H9 (cell line): Measurements from ENCODE around the gene BIVM. TPM values are rescaled to one million over a fixed set of nuclear protein-coding genes. Genes with fewer than 3 reads are reported as not detected.

Experiments
- DNase-seq: peaks from one replicate; pipeline ENCODE4 v3.0.0-alpha.2; 2017
- H2AFZ ChIP-seq: one replicate; pipeline ENCODE4 v1.6.1; 2013; ENCODE audit warnings: mild to moderate bottlenecking, low read length, control low read depth, moderate library complexity
- H2AK5ac ChIP-seq: 2 replicates; pipeline ENCODE4 v1.6.1; 2013; ENCODE audit warnings: low read length, control low read depth, mixed read lengths; ENCODE audit not compliant: insufficient read length
- H2BK120ac ChIP-seq: one replicate; pipeline ENCODE4 v1.6.1; 2013; ENCODE audit warnings: low read depth, mild to moderate bottlenecking, low read length, control low read depth, inconsistent platforms; ENCODE audit not compliant: poor library complexity, severe bottlenecking
- H2BK12ac ChIP-seq: 2 replicates; pipeline ENCODE4 v1.6.1; 2013; ENCODE audit warnings: low read length, control low read depth, mixed read lengths, low read depth; ENCODE audit not compliant: insufficient read length
- H2BK15ac ChIP-seq: 2 replicates; pipeline ENCODE4 v1.6.1; 2013; ENCODE audit warnings: low read depth, low read length, control low read depth
- H2BK20ac ChIP-seq: one replicate; pipeline ENCODE4 v1.6.1; 2013; ENCODE audit warnings: low read depth, mild to moderate bottlenecking, low read length, control low read depth, inconsistent platforms; ENCODE audit not compliant: poor library complexity, severe bottlenecking
- H2BK5ac ChIP-seq: 2 replicates; pipeline ENCODE4 v1.6.1; 2013; ENCODE audit warnings: low read length, control low read depth, mixed read lengths; ENCODE audit not compliant: insufficient read length
- H3K14ac ChIP-seq: 2 replicates; pipeline ENCODE4 v1.6.1; 2013; ENCODE audit warnings: low read length, control low read depth; ENCODE audit not compliant: insufficient read depth
- H3K18ac ChIP-seq: 2 replicates; pipeline ENCODE4 v1.6.1; 2013; ENCODE audit warnings: low read depth, mild to moderate bottlenecking, mixed read lengths, low read length, control low read depth; ENCODE audit not compliant: insufficient read length
- H3K23ac ChIP-seq: 2 replicates; pipeline ENCODE4 v1.6.1; 2013; ENCODE audit warnings: low read length, control low read depth, mixed read lengths, low read depth; ENCODE audit not compliant: insufficient read length
- H3K23me2 ChIP-seq: 2 replicates; pipeline ENCODE4 v1.6.1; 2013; ENCODE audit warnings: low read depth, mild to moderate bottlenecking, mixed read lengths, low read length, control low read depth; ENCODE audit not compliant: insufficient read length, poor library complexity, severe bottlenecking
- H3K27ac ChIP-seq: 2 replicates; pipeline ENCODE4 v1.5.1; 2013; ENCODE audit warnings: low read length, control low read depth, mixed read lengths, low read depth; ENCODE audit not compliant: insufficient read length
- H3K27me3 ChIP-seq: 2 replicates; pipeline ENCODE4 v1.6.1; 2013; ENCODE audit warnings: low read length, control low read depth, inconsistent platforms; ENCODE audit not compliant: insufficient read depth
- H3K4ac ChIP-seq: 2 replicates; pipeline ENCODE4 v1.6.1; 2013; ENCODE audit warnings: low read depth, mild to moderate bottlenecking, control low read depth, inconsistent platforms, low read length, moderate library complexity
- H3K4me1 ChIP-seq: 2 replicates; pipeline ENCODE4 v1.6.1; 2013; ENCODE audit warnings: low read length, control low read depth, inconsistent platforms; ENCODE audit not compliant: insufficient read depth
- H3K4me2 ChIP-seq: 2 replicates; pipeline ENCODE4 v1.6.1; 2013; ENCODE audit warnings: low read length, control low read depth, mixed read lengths; ENCODE audit not compliant: insufficient read length, insufficient read depth
- H3K56ac ChIP-seq: 2 replicates; pipeline ENCODE4 v1.6.1; 2013; ENCODE audit warnings: low read depth, mild to moderate bottlenecking, mixed read lengths, low read length, control low read depth; ENCODE audit not compliant: insufficient read length
- H3K79me1 ChIP-seq: 2 replicates; pipeline ENCODE4 v1.6.1; 2013; ENCODE audit warnings: low read depth, mild to moderate bottlenecking, moderate library complexity, low read length, control low read depth, inconsistent platforms; ENCODE audit not compliant: insufficient read depth, poor library complexity, severe bottlenecking
- H3K79me2 ChIP-seq: 2 replicates; pipeline ENCODE4 v1.6.1; 2013; ENCODE audit warnings: low read length, control low read depth, inconsistent platforms; ENCODE audit not compliant: insufficient read depth
- H3K9ac ChIP-seq: 2 replicates; pipeline ENCODE4 v1.6.1; 2013; ENCODE audit warnings: low read length, control low read depth, mixed read lengths; ENCODE audit not compliant: insufficient read length; ENCODE audit errors: extremely low read depth
- H3K9me3 ChIP-seq: one replicate; pipeline ENCODE4 v1.6.1; 2013; ENCODE audit warnings: low read depth, low read length, inconsistent platforms; ENCODE audit not compliant: control insufficient read depth
- H3T11ph ChIP-seq: one replicate; pipeline ENCODE4 v1.6.1; 2013; ENCODE audit warnings: mild to moderate bottlenecking, low read length, control low read depth, inconsistent platforms
- H4K20me1 ChIP-seq: one replicate; pipeline ENCODE4 v1.6.1; 2013; ENCODE audit not compliant: control insufficient read depth, insufficient read length, insufficient read depth
- H4K5ac ChIP-seq: 2 replicates; pipeline ENCODE4 v1.6.1; 2013; ENCODE audit warnings: low read depth, mild to moderate bottlenecking, mixed read lengths, low read length, control low read depth; ENCODE audit not compliant: insufficient read length
- H4K8ac ChIP-seq: replicated peaks from 2 replicates; pipeline ENCODE4 v1.6.1; 2013; ENCODE audit warnings: low read length, control low read depth, mixed read lengths, low read depth; ENCODE audit not compliant: insufficient read length
- H4K91ac ChIP-seq: 2 replicates; pipeline ENCODE4 v1.6.1; 2013; ENCODE audit warnings: low read depth, mild to moderate bottlenecking, moderate library complexity, mixed read lengths, low read length, control low read depth; ENCODE audit not compliant: insufficient read length
- H3K27ac Mint-ChIP-seq, 3 experiments: 2 replicates in 2 of 3; 3 replicates in 1 of 3; pipeline ENCODE4 v1.8.0; 2020 to 2021; ENCODE audit warnings: mixed read lengths in 3 of 3, mild to moderate bottlenecking in 1 of 3, moderate library complexity in 1 of 3
- H3K27me3 Mint-ChIP-seq: 2 replicates; pipeline ENCODE4 v1.8.0; 2021; ENCODE audit warnings: low read depth, mild to moderate bottlenecking, moderate library complexity, mixed read lengths
- H3K36me3 Mint-ChIP-seq, 3 experiments: 2 replicates in 2 of 3; 3 replicates in 1 of 3; pipeline ENCODE4 v1.8.0; 2020 to 2021; ENCODE audit warnings: low read depth in 3 of 3, mixed read lengths in 3 of 3; ENCODE audit not compliant: insufficient read depth in 1 of 3
- H3K4me1 Mint-ChIP-seq, 2 experiments: 2 replicates each; pipeline ENCODE4 v1.8.0; 2020; ENCODE audit warnings: mixed read lengths in 2 of 2
- H3K4me3 Mint-ChIP-seq, 2 experiments: 2 replicates in 1 of 2; 3 replicates in 1 of 2; pipeline ENCODE4 v1.8.0; 2020 to 2021; ENCODE audit warnings: mild to moderate bottlenecking in 2 of 2, mixed read lengths in 2 of 2, moderate library complexity in 1 of 2
- H3K9me3 Mint-ChIP-seq, 2 experiments: 2 replicates in 1 of 2; 3 replicates in 1 of 2; pipeline ENCODE4 v1.8.0; 2020; ENCODE audit warnings: mild to moderate bottlenecking in 2 of 2, mixed read lengths in 2 of 2, moderate library complexity in 1 of 2
- WGBS: extraction: QIAGEN DNeasy Blood & Tissue Kit; methylation state at CpG from one replicate; pipeline ENCODE4 v1.1.7; 2013; ENCODE audit warnings: missing lambda C conversion rate, low lambda C conversion rate, mixed read lengths; ENCODE audit not compliant: insufficient read length; ENCODE audit errors: extremely low coverage; 5-methylcytosine and 5-hydroxymethylcytosine counted together
- total RNA-seq: library from RNA; stranded (reverse); gene quantifications from 2 replicates; pipeline ENCODE4 v1.2.1, GENCODE V29; 2021
- TF ChIP-seq, protein P1 (sequence below): fragments of 200-600 bp; sonication (generic); conservative IDR thresholded peaks from 3 replicates; pipeline ENCODE4 v1.8.0; 2021; ENCODE audit warnings: antibody characterized with exemption, mild to moderate bottlenecking

The BIVM gene
- total RNA-seq, 1 experiment from 2014 or later, result 9.0 TPM

- Histone ChIP-seq H2AFZ (no peak overlapping the region), H3K23ac (no peak overlapping the region), H3T11ph (no peak overlapping the region), H4K8ac (no peak overlapping the region), H3K9me3 (no peaks in the 10 kb centered on the region), H2BK120ac (no peak overlapping the region), H3K23me2 (no peaks in the 10 kb centered on the region), H2BK12ac (no peak overlapping the region), H3K4me1 (no peaks in the 10 kb centered on the region), H2BK20ac (no peak overlapping the region), H3K79me1 (no peaks in the 10 kb centered on the region), H2AK5ac (no peak overlapping the region), H2BK5ac (no peak overlapping the region), H2BK15ac (no peak overlapping the region), H3K27ac (no peak overlapping the region), H3K18ac (no peak overlapping the region), H3K56ac (no peak overlapping the region), H4K20me1 (no peaks in the 10 kb centered on the region), H3K9ac (no peak overlapping the region), H4K91ac (no peak overlapping the region), H3K79me2 (peaks cover 2% of the 10 kb centered on the region; the same call in 1 of the 2 replicates), H3K14ac (no peak overlapping the region), H4K5ac (no peak overlapping the region), H3K4ac (no peak overlapping the region), H3K4me2 (no peak overlapping the region), H3K27me3 (no peaks in the 10 kb centered on the region)
- TF ChIP-seq, protein P1, sequence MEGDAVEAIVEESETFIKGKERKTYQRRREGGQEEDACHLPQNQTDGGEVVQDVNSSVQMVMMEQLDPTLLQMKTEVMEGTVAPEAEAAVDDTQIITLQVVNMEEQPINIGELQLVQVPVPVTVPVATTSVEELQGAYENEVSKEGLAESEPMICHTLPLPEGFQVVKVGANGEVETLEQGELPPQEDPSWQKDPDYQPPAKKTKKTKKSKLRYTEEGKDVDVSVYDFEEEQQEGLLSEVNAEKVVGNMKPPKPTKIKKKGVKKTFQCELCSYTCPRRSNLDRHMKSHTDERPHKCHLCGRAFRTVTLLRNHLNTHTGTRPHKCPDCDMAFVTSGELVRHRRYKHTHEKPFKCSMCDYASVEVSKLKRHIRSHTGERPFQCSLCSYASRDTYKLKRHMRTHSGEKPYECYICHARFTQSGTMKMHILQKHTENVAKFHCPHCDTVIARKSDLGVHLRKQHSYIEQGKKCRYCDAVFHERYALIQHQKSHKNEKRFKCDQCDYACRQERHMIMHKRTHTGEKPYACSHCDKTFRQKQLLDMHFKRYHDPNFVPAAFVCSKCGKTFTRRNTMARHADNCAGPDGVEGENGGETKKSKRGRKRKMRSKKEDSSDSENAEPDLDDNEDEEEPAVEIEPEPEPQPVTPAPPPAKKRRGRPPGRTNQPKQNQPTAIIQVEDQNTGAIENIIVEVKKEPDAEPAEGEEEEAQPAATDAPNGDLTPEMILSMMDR, result no peak
- no peak for DNase-seq
- no peaks in the 10 kb centered on the region for H3K27me3 Mint-ChIP-seq
- no CpG with 5 or more reads among the region's 3 CpGs for WGBS
- H3K27ac Mint-ChIP-seq, result no peak overlapping the region
- H3K4me3 Mint-ChIP-seq, result no peak overlapping the region
- H3K9me3 Mint-ChIP-seq, result no peaks in the 10 kb centered on the region
- no peaks in the 10 kb centered on the region for H3K4me1 Mint-ChIP-seq
- peaks cover 0 to 19% (median 12%) of the 10 kb centered on the region in 3 experiments; a peak in 6 of 7 replicates for H3K36me3 Mint-ChIP-seq
Measured at GRCh38 chr13:102852556-102852955, 53.6 kb downstream of the BIVM start.
